ENCODE data around the gene CCDC78. TPM values are rescaled to one million over a fixed set of nuclear protein-coding genes. Genes with fewer than 3 reads are reported as not detected.

CCDC78 gene
- total RNA-seq, 4 donors from 2014 or later, result 0.72 to 2.4 (median 1.5) TPM

DNA sequence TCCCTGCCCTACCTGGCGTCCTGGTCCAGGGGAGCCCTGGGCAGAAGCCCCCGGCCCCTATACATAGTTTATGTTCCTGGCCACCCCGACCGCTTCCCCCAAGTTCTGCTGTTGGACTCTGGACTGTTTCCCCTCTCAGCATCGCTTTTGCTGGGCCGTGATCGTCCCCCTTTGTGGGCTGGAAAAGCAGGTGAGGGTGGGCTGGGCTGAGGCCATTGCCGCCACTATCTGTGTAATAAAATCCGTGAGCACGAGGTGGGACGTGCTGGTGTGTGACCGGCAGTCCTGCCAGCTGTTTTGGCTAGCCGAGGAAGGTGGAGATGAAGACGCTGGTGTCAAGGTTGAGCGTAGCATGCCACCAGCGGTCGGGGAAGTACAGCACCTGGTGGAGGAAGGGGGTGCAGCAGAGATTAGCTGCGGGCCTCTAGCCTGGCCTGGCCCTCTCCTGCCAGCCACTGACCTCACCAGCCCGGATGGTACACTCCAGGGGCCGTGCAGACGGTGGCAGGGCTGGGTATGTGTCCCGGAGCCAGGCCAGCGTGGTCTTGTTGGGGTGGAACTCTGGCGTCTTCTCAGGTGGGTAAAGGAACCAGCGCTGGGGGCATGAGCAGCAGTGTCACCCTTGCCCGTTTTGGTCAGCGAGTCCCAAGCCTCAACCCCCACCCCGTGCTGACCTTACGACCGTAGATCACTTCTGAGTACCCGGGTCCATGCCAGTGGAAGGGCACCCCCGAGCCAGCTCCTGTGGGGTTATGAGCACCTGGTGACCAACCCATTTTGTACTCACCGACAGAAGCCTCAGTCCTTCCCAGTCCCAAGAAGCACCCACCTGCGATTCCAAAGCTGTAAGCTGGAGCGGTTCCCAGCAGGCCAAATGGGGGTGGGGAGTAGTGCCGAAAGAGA is 43.5 kb downstream of the CCDC78 start:
- no peak for ATAC-seq (ENCODE audit: low FRiP score)

GRCh38 chr16:681746-682427 is 44.4 kb downstream of the CCDC78 start:
- ATAC-seq (ENCODE audit: low FRiP score) (no peak), DNase-seq (ENCODE audit: low spot score) (no peak)
- TF ChIP-seq CTCF (IDR thresholded peaks at IDR 0.05), result no peak

More for the DNA sequence above, 43.5 kb downstream of the CCDC78 start:
- DNase-seq (ENCODE audit: low spot score), result no peak
- TF ChIP-seq CTCF (IDR thresholded peaks at IDR 0.05), result no peak

- no peak for ATAC-seq (ENCODE audit: low FRiP score)
- no peak for DNase-seq (ENCODE audit: low spot score)
- no peak for TF ChIP-seq CTCF (IDR thresholded peaks at IDR 0.05)
Observed at GRCh38 chr16:680967-681745, 45.1 kb downstream of the CCDC78 start.

DNA sequence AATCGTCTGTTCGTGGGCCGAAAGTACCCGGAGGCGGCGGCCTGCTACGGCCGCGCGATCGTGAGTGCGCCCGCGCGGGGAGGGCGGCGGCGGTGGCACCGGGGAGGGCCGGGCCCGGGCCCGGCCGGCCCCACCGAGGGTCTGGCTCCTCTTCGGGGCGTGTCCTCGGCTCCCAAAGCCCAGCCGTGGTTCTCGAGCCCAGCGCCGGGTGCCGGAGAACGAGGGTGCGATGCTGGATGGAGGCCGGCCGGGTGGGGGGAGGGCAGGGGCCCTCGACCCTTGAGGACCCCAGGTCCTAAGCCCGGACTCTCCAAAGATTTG is 45.7 kb downstream of the CCDC78 start:
- no peak for ATAC-seq (ENCODE audit: low FRiP score)
- TF ChIP-seq CTCF (IDR thresholded peaks at IDR 0.05), result no peak
- no peak for DNase-seq (ENCODE audit: low spot score)

- ATAC-seq (ENCODE audit: low FRiP score) (peak; percentile 58), DNase-seq (ENCODE audit: low spot score) (peak; percentile 63)
- TF ChIP-seq CTCF (IDR thresholded peaks at IDR 0.05), result no peak
Observed at GRCh38 chr16:679814-680624, 46.2 kb downstream of the CCDC78 start, which contains the start of gene STUB1. Gene STUB1, plus strand, starts transcription at chr16:680410. Its CDS starts 116 bp downstream, at chr16:680526.
